ENCODE results near the gene SPOCK3. TPM values are rescaled to one million over a fixed set of nuclear protein-coding genes. Genes with fewer than 3 reads are reported as not detected.

The SPOCK3 gene
- total and polyA plus RNA-seq, 9 donors = 0.50 to 11.0 (median 4.5) TPM

DNA sequence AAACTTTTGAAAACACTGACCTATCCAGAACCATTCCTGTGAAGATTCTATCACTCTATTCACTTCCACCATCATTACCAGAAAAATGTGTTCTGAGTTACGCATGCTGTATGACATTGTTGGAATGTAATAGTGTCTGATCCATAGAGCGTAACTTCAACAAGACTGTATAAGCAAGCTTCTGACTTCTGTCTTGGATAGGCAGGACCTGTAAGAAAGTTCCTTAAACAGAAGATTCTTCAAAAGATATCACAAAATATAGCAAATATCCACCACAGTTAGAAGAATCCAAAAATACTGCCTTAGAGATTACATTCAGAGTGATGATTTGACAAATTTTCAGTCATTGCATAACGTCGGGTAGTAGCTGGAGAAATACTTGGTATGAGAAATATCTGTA lies 14.0 kb upstream of the SPOCK3 start:
- no peak for TF ChIP-seq POLR2A (IDR thresholded peaks at IDR 0.05)
- TF ChIP-seq, protein P1, sequence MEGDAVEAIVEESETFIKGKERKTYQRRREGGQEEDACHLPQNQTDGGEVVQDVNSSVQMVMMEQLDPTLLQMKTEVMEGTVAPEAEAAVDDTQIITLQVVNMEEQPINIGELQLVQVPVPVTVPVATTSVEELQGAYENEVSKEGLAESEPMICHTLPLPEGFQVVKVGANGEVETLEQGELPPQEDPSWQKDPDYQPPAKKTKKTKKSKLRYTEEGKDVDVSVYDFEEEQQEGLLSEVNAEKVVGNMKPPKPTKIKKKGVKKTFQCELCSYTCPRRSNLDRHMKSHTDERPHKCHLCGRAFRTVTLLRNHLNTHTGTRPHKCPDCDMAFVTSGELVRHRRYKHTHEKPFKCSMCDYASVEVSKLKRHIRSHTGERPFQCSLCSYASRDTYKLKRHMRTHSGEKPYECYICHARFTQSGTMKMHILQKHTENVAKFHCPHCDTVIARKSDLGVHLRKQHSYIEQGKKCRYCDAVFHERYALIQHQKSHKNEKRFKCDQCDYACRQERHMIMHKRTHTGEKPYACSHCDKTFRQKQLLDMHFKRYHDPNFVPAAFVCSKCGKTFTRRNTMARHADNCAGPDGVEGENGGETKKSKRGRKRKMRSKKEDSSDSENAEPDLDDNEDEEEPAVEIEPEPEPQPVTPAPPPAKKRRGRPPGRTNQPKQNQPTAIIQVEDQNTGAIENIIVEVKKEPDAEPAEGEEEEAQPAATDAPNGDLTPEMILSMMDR (IDR thresholded peaks at IDR 0.05) = no peak
- no peak for TF ChIP-seq EP300 (IDR thresholded peaks at IDR 0.05)
- WGBS, 3 donors = 82 to 91% (median 88%) methylated on average over 4 of the region's 4 CpGs

DNA sequence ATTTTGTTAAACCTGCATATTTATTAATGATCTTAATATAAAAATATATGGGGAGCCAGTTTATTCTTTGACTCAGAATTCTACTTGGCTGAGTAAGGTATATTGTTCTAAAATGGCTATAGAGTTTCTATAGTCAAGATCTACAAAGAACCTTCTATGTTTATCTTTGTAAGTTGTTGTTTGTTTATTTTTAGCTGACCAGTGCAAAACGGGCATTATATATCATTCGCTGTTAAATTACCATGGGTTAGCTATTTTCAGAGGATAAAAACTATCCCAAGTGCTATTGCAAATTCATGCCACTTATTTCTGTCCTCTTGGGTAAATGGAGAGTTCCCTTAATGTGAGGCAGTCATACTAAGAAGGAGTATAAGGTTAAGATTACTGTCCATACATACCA lies 5.3 kb upstream of the SPOCK3 start:
- Histone ChIP-seq H3K9me3 (no peaks in the 10 kb centered on the region), H3K27me3 (no peaks in the 10 kb centered on the region), H3K4me3 (no peak overlapping the region), H3K36me3 (no peaks in the 10 kb centered on the region), H3K27ac (no peak overlapping the region), H3K4me1 (ENCODE audit: insufficient read depth) (no peaks in the 10 kb centered on the region)
- DNase-seq = no peak
- intact Hi-C loops (cut with DNase I) = no loop called here
- WGBS, 3 donors = 71 to 74% (median 71%) methylated on average over 2 of the region's 2 CpGs
- TF ChIP-seq, protein P1 (IDR thresholded peaks at IDR 0.05) = no peak
- TF ChIP-seq POLR2A (IDR thresholded peaks at IDR 0.05) (no peak), EP300 (IDR thresholded peaks at IDR 0.05) (no peak)

More for the DNA sequence above, 14.0 kb upstream of the SPOCK3 start:
- intact Hi-C loops (cut with DNase I) = no loop called here
- Histone ChIP-seq H3K27me3 (no peaks in the 10 kb centered on the region), H3K4me1 (ENCODE audit: insufficient read depth) (no peaks in the 10 kb centered on the region), H3K9me3 (no peaks in the 10 kb centered on the region), H3K27ac (no peak overlapping the region), H3K36me3 (no peaks in the 10 kb centered on the region), H3K4me3 (no peak overlapping the region)
- no peak for DNase-seq

DNA sequence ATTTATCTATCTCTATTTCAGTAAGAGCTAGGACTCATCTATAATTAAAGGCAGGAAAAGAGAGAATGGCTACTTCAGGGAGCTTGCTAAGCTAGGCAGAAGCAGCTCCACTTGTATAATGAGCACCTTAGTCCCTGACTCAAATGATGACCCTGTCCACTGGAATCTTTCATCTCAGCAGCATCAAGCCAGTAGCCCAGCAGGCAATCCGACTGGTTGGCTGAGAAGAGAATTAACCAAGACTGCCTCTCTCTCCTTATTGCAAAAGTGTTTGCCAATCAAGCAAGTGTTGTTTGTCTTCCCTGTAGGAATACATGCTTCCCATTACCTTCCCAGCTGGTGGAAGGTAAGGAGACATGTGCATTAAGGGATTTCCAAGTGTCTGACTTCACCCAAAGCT lies 3.9 kb upstream of the SPOCK3 start:
- H3K4me1 ChIP-seq (ENCODE audit: insufficient read depth) = peaks cover 3% of the 10 kb centered on the region
- WGBS, 3 donors = 74 to 79% (median 75%) methylated on average over 1 of the region's 1 CpG

DNA sequence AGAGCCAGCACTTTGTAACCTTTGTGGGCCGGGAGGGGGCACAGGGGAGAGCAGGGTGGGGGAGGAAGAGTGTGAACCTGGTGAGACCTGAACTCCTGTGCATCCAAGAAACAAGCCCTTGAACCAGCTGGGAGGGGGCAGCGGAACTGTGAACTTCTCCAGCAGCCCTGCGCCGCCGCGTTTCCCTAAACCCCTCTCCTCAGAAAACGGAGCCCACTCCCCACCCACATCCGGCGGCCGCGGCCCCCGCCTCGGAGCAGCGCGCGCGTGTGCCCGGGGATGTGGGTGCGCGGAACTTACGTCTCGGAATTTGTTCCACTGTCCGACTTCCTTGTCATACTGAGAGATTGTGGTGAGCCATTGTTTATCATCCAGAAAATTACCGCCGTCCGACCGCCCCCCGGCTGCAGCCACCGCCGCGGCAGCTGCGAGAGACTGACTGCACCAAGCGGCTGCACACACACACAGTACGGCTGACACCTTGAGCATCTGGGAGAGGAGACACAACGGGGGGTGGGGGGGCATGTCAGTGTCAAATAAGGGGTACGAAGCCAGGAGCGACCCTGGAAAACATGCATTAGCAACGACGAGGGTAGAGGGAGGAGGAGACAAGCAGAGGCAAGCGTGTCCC lies 494 bp downstream of the SPOCK3 start:
- Histone ChIP-seq H3K9me3 (no peaks in the 10 kb centered on the region), H3K36me3 (no peaks in the 10 kb centered on the region), H3K4me1 (ENCODE audit: insufficient read depth) (peaks cover 3% of the 10 kb centered on the region), H3K4me3 (peak overlapping the region; percentile 30), H3K27ac (no peak overlapping the region), H3K27me3 (no peaks in the 10 kb centered on the region)
- intact Hi-C loops (cut with DNase I) = no loop called here
- no peak for TF ChIP-seq EP300 (IDR thresholded peaks at IDR 0.05)
- TF ChIP-seq POLR2A (IDR thresholded peaks at IDR 0.05) = no peak
- TF ChIP-seq, protein P1 (IDR thresholded peaks at IDR 0.05) = no peak
- 0 to 1% (median 0%) methylated on average over 21 to 40 of the region's 40 CpGs for WGBS, 3 donors
- DNase-seq = peak in 1 of 5 donors; percentile 15

More for the DNA sequence above, 3.9 kb upstream of the SPOCK3 start:
- Histone ChIP-seq H3K27ac (no peak overlapping the region), H3K36me3 (no peaks in the 10 kb centered on the region), H3K27me3 (no peaks in the 10 kb centered on the region), H3K4me3 (no peak overlapping the region), H3K9me3 (no peaks in the 10 kb centered on the region)
- intact Hi-C loops (cut with DNase I) = no loop called here
- DNase-seq = no peak
- TF ChIP-seq, protein P1 (IDR thresholded peaks at IDR 0.05) = no peak
- TF ChIP-seq POLR2A (IDR thresholded peaks at IDR 0.05) = no peak
- no peak for TF ChIP-seq EP300 (IDR thresholded peaks at IDR 0.05)

Data from ovary (tissue), 9 donors.